PC-9 (cell line): Measurements from ENCODE around the gene PDPK1. TPM values are rescaled to one million over a fixed set of nuclear protein-coding genes. Genes with fewer than 3 reads are reported as not detected.

Source experiments
- BruUV-seq: library from RNA; stranded (reverse); fragments of 400-500 nt; replicated peaks from 2 replicates; lab custom pipeline; 2021; lab: Mats Ljungman, UMichigan
- CTCF ChIA-PET: fragments of 300-600 bp; sonication (Branson Sonifier 250); formaldehyde crosslinking; loops from one replicate; lab custom pipeline; 2022; ENCODE audit warnings: antibody characterized with exemption; lab: Charles Lee
- POLR2A ChIA-PET: fragments of 300-600 bp; sonication (Branson Sonifier 250); formaldehyde crosslinking; loops from one replicate; lab custom pipeline; 2022; ENCODE audit warnings: antibody characterized with exemption; ENCODE audit not compliant: unreplicated experiment; lab: Charles Lee
- DNase-seq, 2 experiments: peaks; one replicate each; pipeline versions ENCODE4 v3.0.0 to v3.0.0-alpha.2; 2015 to 2022; ENCODE audit warnings: mixed read lengths in 1 of 2
- H2AFZ ChIP-seq: fragments of 200-600 bp; sonication (generic); 2 replicates; pipeline ENCODE4 v1.8.1; 2017; ENCODE audit warnings: antibody characterized with exemption
- H3F3A ChIP-seq: fragments of 200-600 bp; sonication (generic); 2 replicates; pipeline ENCODE4 v1.8.1; 2017; ENCODE audit warnings: antibody characterized with exemption, mild to moderate bottlenecking, low read depth; ENCODE audit not compliant: insufficient read depth
- H3K27ac ChIP-seq: fragments of 200-600 bp; sonication (generic); 2 replicates; pipeline ENCODE4 v1.6.1; 2016; ENCODE audit warnings: mixed run types
- H3K27me3 ChIP-seq: fragments of 200-600 bp; sonication (generic); 2 replicates; pipeline ENCODE4 v1.6.1; 2016; ENCODE audit warnings: low read depth, mixed run types; ENCODE audit not compliant: insufficient read depth
- H3K36me3 ChIP-seq: fragments of 200-600 bp; sonication (generic); 2 replicates; pipeline ENCODE4 v1.6.1; 2016; ENCODE audit warnings: low read depth, mixed run types
- H3K4me1 ChIP-seq: fragments of 200-600 bp; sonication (generic); replicated peaks from 2 replicates; pipeline ENCODE4 v1.6.1; 2016; ENCODE audit warnings: mixed run types; ENCODE audit not compliant: insufficient read depth
- H3K4me2 ChIP-seq: fragments of 200-600 bp; sonication (generic); 2 replicates; pipeline ENCODE4 v1.6.1; 2017; ENCODE audit warnings: mixed run types
- H3K4me3 ChIP-seq: fragments of 200-600 bp; sonication (generic); 2 replicates; pipeline ENCODE4 v1.6.1; 2016; ENCODE audit warnings: mixed run types
- H3K79me2 ChIP-seq: fragments of 200-600 bp; sonication (generic); 2 replicates; pipeline ENCODE4 v1.6.1; 2017; ENCODE audit warnings: low read depth, mixed run types
- H3K9me2 ChIP-seq: fragments of 200-600 bp; sonication (generic); 2 replicates; pipeline ENCODE4 v1.8.1; 2017; ENCODE audit warnings: mild to moderate bottlenecking; ENCODE audit not compliant: insufficient read depth
- H3K9me3 ChIP-seq: fragments of 200-600 bp; sonication (generic); 2 replicates; pipeline ENCODE4 v1.8.1; 2016; ENCODE audit warnings: low read depth; ENCODE audit not compliant: insufficient read depth
- H4K20me1 ChIP-seq: fragments of 200-600 bp; sonication (generic); 2 replicates; pipeline ENCODE4 v1.8.1; 2017; ENCODE audit not compliant: insufficient read depth
- CTCF ChIP-seq: fragments of 200-600 bp; sonication (generic); conservative IDR thresholded peaks from 2 replicates; pipeline ENCODE4 v1.6.1; 2017; ENCODE audit warnings: mixed run types, antibody characterized with exemption, mild to moderate bottlenecking, moderate library complexity
- EZH2 ChIP-seq: fragments of 200-600 bp; sonication (generic); IDR thresholded peaks from 2 replicates; pipeline ENCODE4 v1.8.0; 2017; ENCODE audit warnings: antibody characterized with exemption, low read depth
- intact Hi-C: fragments of 100-400 bp; cut with micrococcal nuclease; formaldehyde crosslinking; loops from one replicate; pipeline ENCODE4 v1.10.0; 2022; ENCODE audit not compliant: unreplicated experiment
- total RNA-seq: library from RNA; stranded (reverse); gene quantifications from 2 replicates; pipeline ENCODE4 v1.2.3, GENCODE V29; 2021

The PDPK1 gene
- total RNA-seq, 1 experiment from 2014 or later: 46.8 TPM

DNA sequence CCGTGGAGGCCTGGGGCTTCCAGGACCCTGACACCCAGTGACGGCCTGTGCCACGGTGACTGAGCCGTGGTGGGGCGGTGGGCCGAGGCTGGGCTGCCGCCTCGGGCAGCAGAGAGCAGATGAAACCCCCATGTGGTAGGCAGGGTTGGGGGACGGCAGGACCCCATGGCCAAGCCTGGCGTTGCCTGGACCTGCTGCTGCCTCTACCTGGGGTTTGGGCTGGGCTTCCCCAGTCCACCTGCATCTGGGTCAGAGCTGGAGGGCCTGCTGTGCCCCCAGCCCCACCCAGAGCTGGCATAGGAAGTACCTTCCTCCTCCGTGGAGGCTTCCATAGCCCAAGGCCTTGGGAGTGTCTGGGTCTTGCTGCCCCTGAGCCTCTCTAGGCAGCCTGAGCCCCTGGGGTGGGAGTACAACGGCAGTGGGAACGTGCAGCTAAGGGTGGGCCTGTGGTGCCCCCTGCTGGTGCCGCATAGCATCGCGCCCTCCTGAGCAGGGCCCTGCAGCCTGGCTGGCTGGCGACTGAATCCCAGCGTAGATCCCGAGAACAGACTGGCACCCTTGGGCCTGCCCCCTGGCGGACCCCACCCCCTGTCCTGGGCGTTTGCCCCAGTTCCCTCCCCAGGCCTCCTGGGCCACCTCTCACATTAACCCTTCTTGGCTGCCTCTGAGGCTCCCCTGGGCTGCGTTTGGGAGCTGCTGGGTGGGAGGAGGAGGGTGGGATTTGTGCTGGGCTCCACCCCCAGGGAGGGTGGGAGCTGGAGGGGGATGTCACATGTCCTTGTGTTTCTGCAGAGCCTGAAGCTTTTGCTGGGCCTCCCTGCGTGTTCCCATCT, 36.7 kb upstream of the PDPK1 start:
- H3K27me3 ChIP-seq: no peaks in the 10 kb centered on the region
- no peak overlapping the region for H2AFZ ChIP-seq
- H3K9me3 ChIP-seq: no peaks in the 10 kb centered on the region
- ChIA-PET CTCF (interaction anchor here (0.5 to 1.0 kb wide), 5 partner anchors 38 to 300 kb away, joined by 3 to 15 read pairs (median 5); partner anchors contain the start of gene TEDC2), POLR2A (no interaction called here)
- intact Hi-C loops: loop anchor here (5.0 kb wide), 3 partner anchors 74 to 304 kb away; partner anchors contain the start of genes CASKIN1, CCNF and ECI1
- H3K27ac ChIP-seq: no peak overlapping the region
- H3K79me2 ChIP-seq: no peaks in the 10 kb centered on the region
- H3F3A ChIP-seq: peaks cover 24% of the 10 kb centered on the region
- peaks cover 9% of the 10 kb centered on the region; the same call in 1 of the 2 replicates for H4K20me1 ChIP-seq
- no peaks in the 10 kb centered on the region for H3K9me2 ChIP-seq
- BruUV-seq: no TSS peak
- TF ChIP-seq EZH2 (no peak), CTCF (peak; percentile 96)
- DNase-seq: peak in 1 of 2 experiments; percentile 85
- H3K4me3 ChIP-seq: no peak overlapping the region
- H3K4me2 ChIP-seq: no peak overlapping the region
- no peaks in the 10 kb centered on the region for H3K36me3 ChIP-seq
- 0 out of 2 replicates have a peak, but pooled peaks cover 5% of the 10 kb centered on the region for H3K4me1 ChIP-seq

DNA sequence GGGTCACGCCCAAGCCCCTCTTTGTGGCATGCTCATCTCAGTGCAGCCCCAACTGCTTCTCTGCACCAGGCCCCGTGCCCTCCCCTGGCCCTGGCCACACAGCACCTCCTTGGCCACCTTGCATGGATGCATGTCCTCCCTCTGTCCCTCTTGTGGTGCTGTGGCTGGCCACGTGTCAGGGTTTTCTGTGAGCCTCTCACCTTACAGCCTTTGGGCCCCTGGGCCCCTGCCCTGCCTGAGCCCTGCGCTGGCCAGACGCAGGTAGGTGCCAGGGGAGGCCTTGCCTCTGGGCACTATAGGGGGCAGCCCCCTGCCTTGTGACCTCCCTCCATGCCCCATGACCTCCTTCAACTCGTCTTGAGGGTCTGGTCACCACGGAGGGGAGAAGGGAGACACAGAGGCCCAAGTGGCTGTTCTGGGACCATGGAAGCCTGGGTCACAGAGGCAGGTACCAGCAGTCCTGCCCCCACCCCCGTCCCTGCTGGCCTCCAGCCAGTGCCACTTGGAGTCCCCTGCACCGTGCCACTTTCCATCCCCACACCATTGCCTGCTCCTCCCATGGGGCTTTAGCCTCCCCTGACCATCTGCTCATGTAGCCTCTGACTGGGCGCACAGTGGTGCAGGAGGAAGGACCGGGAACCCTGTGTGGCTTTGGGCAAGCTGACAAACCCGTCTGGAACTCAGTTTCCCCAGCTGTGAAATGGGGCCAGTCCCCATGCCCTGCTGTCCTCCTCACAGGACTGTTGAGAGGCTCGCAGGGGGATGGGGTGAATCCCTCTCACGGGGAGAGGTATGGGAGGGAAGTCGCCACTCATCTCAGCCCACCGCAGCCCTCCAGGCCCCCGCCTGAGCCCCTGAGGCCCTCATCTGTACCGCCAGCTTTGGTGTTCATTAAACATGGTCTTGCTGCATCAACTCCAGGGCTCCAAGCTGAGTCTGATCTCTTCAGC, 35.6 kb upstream of the PDPK1 start:
- H3K4me3 ChIP-seq: no peak overlapping the region
- no peaks in the 10 kb centered on the region for H3K79me2 ChIP-seq
- H4K20me1 ChIP-seq: peaks cover 9% of the 10 kb centered on the region; the same call in 1 of the 2 replicates
- DNase-seq: no peak
- TF ChIP-seq CTCF: no peak
- TF ChIP-seq EZH2: no peak
- no peak overlapping the region for H3K4me2 ChIP-seq
- H3K27me3 ChIP-seq: no peaks in the 10 kb centered on the region
- POLR2A ChIA-PET: no interaction called here
- H3K4me1 ChIP-seq: 0 out of 2 replicates have a peak, but pooled peaks cover 5% of the 10 kb centered on the region
- BruUV-seq: no TSS peak
- H3K36me3 ChIP-seq: no peaks in the 10 kb centered on the region
- intact Hi-C loops: loop anchor here (5.0 kb wide), 3 partner anchors 75 to 305 kb away; partner anchors contain the start of genes CASKIN1, CCNF and ECI1
- H3K9me2 ChIP-seq: no peaks in the 10 kb centered on the region
- H2AFZ ChIP-seq: no peak overlapping the region
- CTCF ChIA-PET: interaction anchor here (0.5 kb wide), 1 partner anchor 49 kb away, joined by 6 read pairs; no protein-coding TSS in a partner anchor
- H3K9me3 ChIP-seq: no peaks in the 10 kb centered on the region
- H3F3A ChIP-seq: peaks cover 24% of the 10 kb centered on the region
- H3K27ac ChIP-seq: no peak overlapping the region

GRCh38 chr16:2505695-2506094, 32.1 kb upstream of the PDPK1 start:
- no peaks in the 10 kb centered on the region for H3K36me3 ChIP-seq
- no peaks in the 10 kb centered on the region for H3K9me3 ChIP-seq
- ChIA-PET POLR2A (interaction anchor here (0.6 kb wide), 1 partner anchor 195 kb away, joined by 3 read pairs; no protein-coding TSS in a partner anchor), CTCF (no interaction called here)
- no peaks in the 10 kb centered on the region for H3K9me2 ChIP-seq
- H3K79me2 ChIP-seq: no peaks in the 10 kb centered on the region
- no peak overlapping the region for H3K4me3 ChIP-seq
- DNase-seq: no peak
- TF ChIP-seq EZH2 (no peak), CTCF (no peak)
- no peak overlapping the region for H2AFZ ChIP-seq
- H3F3A ChIP-seq: peaks cover 24% of the 10 kb centered on the region
- no TSS peak for BruUV-seq
- no peaks in the 10 kb centered on the region for H4K20me1 ChIP-seq
- H3K4me2 ChIP-seq: no peak overlapping the region
- no peaks in the 10 kb centered on the region for H3K27me3 ChIP-seq
- no peak overlapping the region for H3K27ac ChIP-seq
- H3K4me1 ChIP-seq: 0 out of 2 replicates have a peak, but pooled peaks cover 5% of the 10 kb centered on the region
- intact Hi-C loops: no loop called here
